Neural crest cell (in vitro differentiated cells): Measurements from ENCODE around the gene C1orf21. TPM values are rescaled to one million over a fixed set of nuclear protein-coding genes. Genes with fewer than 3 reads are reported as not detected.
A peak's percentile ranks its signal among the peaks of the same experiment; 100 is the strongest.

ENCODE experiments used
- DNase-seq: peaks from one replicate; pipeline ENCODE4 v3.0.0; 2021; ENCODE audit warnings: low read depth, mixed read lengths, low spot score
- H3K27ac Mint-ChIP-seq: one replicate; pipeline ENCODE4 v1.8.0; 2021; ENCODE audit warnings: mild to moderate bottlenecking, mixed read lengths; ENCODE audit not compliant: unreplicated experiment
- H3K27me3 Mint-ChIP-seq: 2 replicates; pipeline ENCODE4 v1.8.0; 2021; ENCODE audit warnings: low read depth, mild to moderate bottlenecking, mixed read lengths
- H3K36me3 Mint-ChIP-seq: 2 replicates; pipeline ENCODE4 v1.8.0; 2021; ENCODE audit warnings: low read depth, mild to moderate bottlenecking, mixed read lengths
- H3K4me1 Mint-ChIP-seq: 2 replicates; pipeline ENCODE4 v1.8.0; 2021; ENCODE audit warnings: mixed read lengths
- H3K4me3 Mint-ChIP-seq: one replicate; pipeline ENCODE4 v1.8.0; 2021; ENCODE audit warnings: mild to moderate bottlenecking, mixed read lengths
- H3K9me3 Mint-ChIP-seq: 2 replicates; pipeline ENCODE4 v1.8.0; 2021; ENCODE audit warnings: mixed read lengths
- total RNA-seq: library from RNA; stranded (reverse); gene quantifications from 2 replicates; pipeline ENCODE4 v1.2.1, GENCODE V29; 2021
- TF ChIP-seq, protein P1 (sequence below): fragments of 200-600 bp; sonication (generic); conservative IDR thresholded peaks from 2 replicates; pipeline ENCODE4 v1.5.0; 2021; ENCODE audit warnings: antibody characterized with exemption, mild to moderate bottlenecking

The C1orf21 gene
- total RNA-seq, 1 donor from 2014 or later: 29.8 TPM

DNA sequence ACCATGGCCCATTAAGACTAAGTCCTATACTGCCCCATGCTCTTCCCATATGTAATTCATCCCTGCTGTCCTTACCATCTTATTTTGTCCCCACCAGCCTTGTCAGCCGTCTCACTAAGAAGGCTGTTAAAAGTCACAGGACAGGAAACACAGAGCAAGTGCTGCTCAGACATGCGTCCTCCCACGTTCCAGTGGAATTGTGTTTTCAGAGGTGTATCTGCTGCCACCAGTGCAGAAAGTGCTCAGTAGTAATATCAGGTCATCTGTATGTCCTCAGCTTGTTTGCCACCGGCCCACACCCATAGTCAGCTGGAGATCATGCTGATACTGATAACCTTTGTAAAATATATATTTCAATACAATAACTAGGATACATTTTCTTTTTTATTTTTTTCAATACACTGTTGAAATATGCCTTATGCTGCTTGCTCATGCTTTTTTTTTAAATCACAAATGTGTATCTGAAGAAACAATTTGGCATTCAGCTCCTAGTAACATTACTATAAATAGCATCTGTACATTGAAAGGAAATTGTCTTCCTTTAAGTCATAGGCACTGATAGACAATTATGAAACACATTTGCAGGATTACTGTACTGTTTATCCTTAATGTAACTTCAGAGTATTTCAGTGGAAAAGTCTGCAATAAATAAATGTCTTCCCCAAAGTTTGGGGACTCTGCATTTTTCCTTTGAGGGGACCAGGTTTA, 211.0 kb downstream of the C1orf21 start:
- no peak for DNase-seq
- no peaks in the 10 kb centered on the region for H3K27me3 Mint-ChIP-seq
- H3K27ac Mint-ChIP-seq: peak overlapping the region; percentile 4
- no peaks in the 10 kb centered on the region for H3K36me3 Mint-ChIP-seq
- H3K4me1 Mint-ChIP-seq: peaks cover 12% of the 10 kb centered on the region
- H3K9me3 Mint-ChIP-seq: no peaks in the 10 kb centered on the region
- H3K4me3 Mint-ChIP-seq: no peak overlapping the region
- TF ChIP-seq, protein P1, sequence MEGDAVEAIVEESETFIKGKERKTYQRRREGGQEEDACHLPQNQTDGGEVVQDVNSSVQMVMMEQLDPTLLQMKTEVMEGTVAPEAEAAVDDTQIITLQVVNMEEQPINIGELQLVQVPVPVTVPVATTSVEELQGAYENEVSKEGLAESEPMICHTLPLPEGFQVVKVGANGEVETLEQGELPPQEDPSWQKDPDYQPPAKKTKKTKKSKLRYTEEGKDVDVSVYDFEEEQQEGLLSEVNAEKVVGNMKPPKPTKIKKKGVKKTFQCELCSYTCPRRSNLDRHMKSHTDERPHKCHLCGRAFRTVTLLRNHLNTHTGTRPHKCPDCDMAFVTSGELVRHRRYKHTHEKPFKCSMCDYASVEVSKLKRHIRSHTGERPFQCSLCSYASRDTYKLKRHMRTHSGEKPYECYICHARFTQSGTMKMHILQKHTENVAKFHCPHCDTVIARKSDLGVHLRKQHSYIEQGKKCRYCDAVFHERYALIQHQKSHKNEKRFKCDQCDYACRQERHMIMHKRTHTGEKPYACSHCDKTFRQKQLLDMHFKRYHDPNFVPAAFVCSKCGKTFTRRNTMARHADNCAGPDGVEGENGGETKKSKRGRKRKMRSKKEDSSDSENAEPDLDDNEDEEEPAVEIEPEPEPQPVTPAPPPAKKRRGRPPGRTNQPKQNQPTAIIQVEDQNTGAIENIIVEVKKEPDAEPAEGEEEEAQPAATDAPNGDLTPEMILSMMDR: no peak

DNA sequence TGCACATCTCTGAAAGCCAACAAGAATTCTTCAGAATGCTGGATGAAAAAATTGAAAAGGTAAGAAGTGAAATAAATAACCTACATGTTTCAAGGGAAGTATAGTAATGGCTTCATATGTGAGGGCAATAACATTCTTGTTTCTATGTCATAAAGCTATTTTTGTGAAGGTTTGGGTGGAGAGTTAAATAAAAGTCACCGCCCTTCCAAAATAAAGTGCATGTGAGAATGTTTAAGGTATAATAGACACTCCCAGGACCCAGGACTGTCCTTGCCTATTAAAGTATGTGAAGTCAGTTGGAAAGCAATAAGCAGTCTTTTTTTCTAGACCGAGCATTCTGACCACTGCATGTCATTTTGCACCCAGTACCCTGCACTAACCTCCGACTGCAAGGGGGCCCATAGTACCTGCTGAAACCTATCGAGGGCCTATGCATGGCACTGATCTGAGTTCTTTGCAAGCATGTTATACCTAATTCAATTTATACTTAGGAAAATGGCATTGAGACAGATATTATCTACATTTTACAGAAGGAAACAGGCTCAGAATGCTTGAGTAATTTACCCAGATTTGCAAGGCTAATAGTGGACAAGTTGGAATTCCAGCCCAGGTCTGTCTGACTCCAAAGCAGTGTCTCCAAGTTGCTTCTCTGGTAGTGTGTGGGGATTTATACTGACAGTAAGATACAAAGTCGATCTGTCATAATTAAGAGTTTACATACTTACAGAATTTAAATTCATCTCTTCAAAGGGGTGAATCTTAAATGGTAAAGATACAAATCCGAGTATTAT, 211.8 kb downstream of the C1orf21 start:
- no peak for DNase-seq
- Mint-ChIP-seq H3K4me3 (no peak overlapping the region), H3K36me3 (no peaks in the 10 kb centered on the region), H3K4me1 (peaks cover 12% of the 10 kb centered on the region), H3K27ac (no peak overlapping the region), H3K9me3 (no peaks in the 10 kb centered on the region), H3K27me3 (no peaks in the 10 kb centered on the region)
- TF ChIP-seq, protein P1: no peak

DNA sequence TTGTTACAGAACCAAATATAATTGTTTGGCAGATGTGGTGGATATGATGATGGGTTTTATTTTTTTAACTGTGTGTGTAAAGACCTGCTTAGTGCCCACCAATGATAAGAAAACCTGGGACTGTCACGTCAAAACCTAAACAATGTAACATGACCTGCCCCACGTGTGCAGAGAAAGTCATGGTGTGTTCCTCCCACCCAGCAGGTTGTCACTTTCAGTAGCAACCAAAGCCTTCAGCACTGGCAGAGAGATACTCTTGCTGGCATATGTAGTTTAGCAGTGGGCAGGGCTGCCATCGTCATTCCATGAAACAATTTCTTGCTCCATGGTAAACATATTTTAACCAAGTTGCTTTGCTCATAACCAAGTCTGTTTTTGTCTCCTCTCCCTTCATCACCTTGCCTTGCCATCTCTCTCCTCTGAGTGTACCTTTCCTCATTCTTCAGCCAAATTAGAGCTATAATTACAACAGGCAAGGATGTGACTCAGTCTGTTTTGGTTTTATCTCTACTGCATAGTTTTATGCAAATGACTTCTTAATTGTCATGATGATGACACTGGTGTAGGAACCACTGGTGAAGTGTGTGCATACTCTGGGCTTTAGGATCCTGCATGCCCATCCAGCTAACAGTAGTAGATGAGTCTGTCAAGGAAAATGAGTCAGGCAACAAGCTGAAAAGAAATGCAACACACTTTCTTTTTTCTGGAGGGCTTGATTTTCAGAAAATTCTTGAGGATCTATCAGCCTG, 217.5 kb downstream of the C1orf21 start:
- no peak overlapping the region for H3K4me3 Mint-ChIP-seq
- DNase-seq: no peak
- H3K4me1 Mint-ChIP-seq: peaks cover 7% of the 10 kb centered on the region
- no peaks in the 10 kb centered on the region for H3K27me3 Mint-ChIP-seq
- H3K36me3 Mint-ChIP-seq: peaks cover 6% of the 10 kb centered on the region
- H3K27ac Mint-ChIP-seq: no peak overlapping the region
- TF ChIP-seq, protein P1: no peak
- H3K9me3 Mint-ChIP-seq: no peaks in the 10 kb centered on the region

DNA sequence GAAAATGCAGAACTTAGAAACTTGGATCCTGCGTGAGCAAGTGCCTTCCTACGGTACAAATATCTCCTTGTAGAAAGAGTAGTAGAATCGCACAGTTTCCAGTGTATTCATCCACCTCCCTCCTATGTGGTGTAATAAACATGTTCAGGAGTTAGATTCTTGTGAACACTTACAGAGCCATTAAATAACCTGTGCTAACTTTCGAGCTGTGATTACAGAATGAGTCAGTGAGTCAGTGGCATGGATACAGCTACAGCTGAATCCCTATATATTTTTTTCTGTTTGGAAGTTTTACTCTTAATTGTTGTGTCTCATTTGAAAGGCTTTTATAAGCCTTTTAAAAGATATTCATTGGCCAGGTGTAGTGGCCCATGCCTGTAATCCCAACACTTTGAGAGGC, 219.1 kb downstream of the C1orf21 start:
- Mint-ChIP-seq H3K36me3 (peaks cover 9% of the 10 kb centered on the region), H3K4me3 (no peak overlapping the region), H3K4me1 (peaks cover 17% of the 10 kb centered on the region), H3K27ac (no peak overlapping the region), H3K9me3 (no peaks in the 10 kb centered on the region), H3K27me3 (no peaks in the 10 kb centered on the region)
- DNase-seq: no peak
- TF ChIP-seq, protein P1: no peak

DNA sequence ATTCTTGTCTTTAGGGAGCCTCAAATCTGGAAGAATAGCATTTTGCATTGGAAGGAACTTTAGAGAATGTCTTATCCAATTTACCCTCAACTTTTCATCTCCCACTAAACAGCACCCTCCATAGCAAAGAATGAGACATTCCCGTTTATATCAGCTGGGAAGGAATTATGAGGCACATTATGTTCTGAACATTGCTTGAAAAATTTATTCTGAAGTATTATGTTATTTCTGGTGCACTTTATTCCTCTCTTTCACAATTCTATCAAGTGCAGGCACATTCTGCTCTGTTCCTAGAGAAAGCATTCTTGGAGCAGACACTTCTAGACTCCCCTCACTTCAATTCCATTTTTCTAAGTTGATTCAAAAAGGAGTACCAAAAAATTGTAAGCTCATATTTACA, 220.0 kb downstream of the C1orf21 start:
- no peaks in the 10 kb centered on the region for H3K27me3 Mint-ChIP-seq
- H3K4me1 Mint-ChIP-seq: peaks cover 25% of the 10 kb centered on the region
- no peak overlapping the region for H3K4me3 Mint-ChIP-seq
- no peaks in the 10 kb centered on the region for H3K9me3 Mint-ChIP-seq
- no peak overlapping the region for H3K27ac Mint-ChIP-seq
- H3K36me3 Mint-ChIP-seq: peaks cover 9% of the 10 kb centered on the region
- no peak for DNase-seq
- TF ChIP-seq, protein P1: no peak
